ENCODE data around the gene FOXA3. TPM values are rescaled to one million over a fixed set of nuclear protein-coding genes. Genes with fewer than 3 reads are reported as not detected.

Gene FOXA3
- total RNA-seq, 1 experiment from 2014 or later = not detected

- intact Hi-C loops (cut with micrococcal nuclease; ENCODE audit: unreplicated experiment) = no loop called here
- H3K4me1 ChIP-seq (ENCODE audit: insufficient read depth, low read length, poor library complexity, severe bottlenecking) = peaks cover 3% of the 10 kb centered on the region
- ChIA-PET POLR2A (ENCODE audit: low non-redundant PET) (no interaction called here), CTCF (interaction anchor here (0.6 to 1.2 kb wide), 6 partner anchors 15 to 364 kb away, joined by 3 to 5 read pairs (median 4); no protein-coding TSS in a partner anchor)
- H3K4me3 ChIP-seq (ENCODE audit: low read depth, low read length, poor library complexity, severe bottlenecking) = peak overlapping the region; percentile 76
- H3K27me3 ChIP-seq (replicated peaks; ENCODE audit: insufficient read depth, low read depth, low read length, poor library complexity) = no peaks in the 10 kb centered on the region
- H3K36me3 ChIP-seq (ENCODE audit: insufficient read depth, low read length, poor library complexity, severe bottlenecking) = peaks cover 3% of the 10 kb centered on the region
- no TSS peak for BruUV-seq (replicated peaks)
- no peaks in the 10 kb centered on the region for H3K9me3 ChIP-seq (ENCODE audit: low read depth, low read length, poor library complexity, severe bottlenecking)
- no peak overlapping the region for H3K27ac ChIP-seq (ENCODE audit: low read depth, low read length, poor library complexity, severe bottlenecking)
- TF ChIP-seq EZH2 (IDR thresholded peaks at IDR 0.05; ENCODE audit: borderline replicate concordance, low read depth, low read length, poor library complexity, severe bottlenecking) = no peak
- TF ChIP-seq, protein P1, sequence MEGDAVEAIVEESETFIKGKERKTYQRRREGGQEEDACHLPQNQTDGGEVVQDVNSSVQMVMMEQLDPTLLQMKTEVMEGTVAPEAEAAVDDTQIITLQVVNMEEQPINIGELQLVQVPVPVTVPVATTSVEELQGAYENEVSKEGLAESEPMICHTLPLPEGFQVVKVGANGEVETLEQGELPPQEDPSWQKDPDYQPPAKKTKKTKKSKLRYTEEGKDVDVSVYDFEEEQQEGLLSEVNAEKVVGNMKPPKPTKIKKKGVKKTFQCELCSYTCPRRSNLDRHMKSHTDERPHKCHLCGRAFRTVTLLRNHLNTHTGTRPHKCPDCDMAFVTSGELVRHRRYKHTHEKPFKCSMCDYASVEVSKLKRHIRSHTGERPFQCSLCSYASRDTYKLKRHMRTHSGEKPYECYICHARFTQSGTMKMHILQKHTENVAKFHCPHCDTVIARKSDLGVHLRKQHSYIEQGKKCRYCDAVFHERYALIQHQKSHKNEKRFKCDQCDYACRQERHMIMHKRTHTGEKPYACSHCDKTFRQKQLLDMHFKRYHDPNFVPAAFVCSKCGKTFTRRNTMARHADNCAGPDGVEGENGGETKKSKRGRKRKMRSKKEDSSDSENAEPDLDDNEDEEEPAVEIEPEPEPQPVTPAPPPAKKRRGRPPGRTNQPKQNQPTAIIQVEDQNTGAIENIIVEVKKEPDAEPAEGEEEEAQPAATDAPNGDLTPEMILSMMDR (conservative IDR thresholded peaks at IDR 0.05; ENCODE audit: low read depth, low read length) = no peak
- DNase-seq (ENCODE audit: low spot score) = peak; percentile 98
Measured at GRCh38 chr19:45902651-45903625, 38.8 kb downstream of the FOXA3 start.

- no peaks in the 10 kb centered on the region for H3K36me3 ChIP-seq (ENCODE audit: insufficient read depth, low read length, poor library complexity, severe bottlenecking)
- no peaks in the 10 kb centered on the region for H3K27me3 ChIP-seq (replicated peaks; ENCODE audit: insufficient read depth, low read depth, low read length, poor library complexity)
- H3K27ac ChIP-seq (ENCODE audit: low read depth, low read length, poor library complexity, severe bottlenecking) = no peak overlapping the region
- no peaks in the 10 kb centered on the region for H3K9me3 ChIP-seq (ENCODE audit: low read depth, low read length, poor library complexity, severe bottlenecking)
- ChIA-PET POLR2A (ENCODE audit: low non-redundant PET) (no interaction called here), CTCF (interaction anchor here (0.7 kb wide), 1 partner anchor 420 kb away, joined by 8 read pairs; no protein-coding TSS in a partner anchor)
- no peak for TF ChIP-seq EZH2 (IDR thresholded peaks at IDR 0.05; ENCODE audit: borderline replicate concordance, low read depth, low read length, poor library complexity, severe bottlenecking)
- TF ChIP-seq, protein P1 (conservative IDR thresholded peaks at IDR 0.05; ENCODE audit: low read depth, low read length) = no peak
- DNase-seq (ENCODE audit: low spot score) = no peak
- peaks cover 3% of the 10 kb centered on the region for H3K4me1 ChIP-seq (ENCODE audit: insufficient read depth, low read length, poor library complexity, severe bottlenecking)
- intact Hi-C loops (cut with micrococcal nuclease; ENCODE audit: unreplicated experiment) = no loop called here
- no peak overlapping the region for H3K4me3 ChIP-seq (ENCODE audit: low read depth, low read length, poor library complexity, severe bottlenecking)
- no TSS peak for BruUV-seq (replicated peaks)
Measured at GRCh38 chr19:45905011-45905410, 40.9 kb downstream of the FOXA3 start.

DNA sequence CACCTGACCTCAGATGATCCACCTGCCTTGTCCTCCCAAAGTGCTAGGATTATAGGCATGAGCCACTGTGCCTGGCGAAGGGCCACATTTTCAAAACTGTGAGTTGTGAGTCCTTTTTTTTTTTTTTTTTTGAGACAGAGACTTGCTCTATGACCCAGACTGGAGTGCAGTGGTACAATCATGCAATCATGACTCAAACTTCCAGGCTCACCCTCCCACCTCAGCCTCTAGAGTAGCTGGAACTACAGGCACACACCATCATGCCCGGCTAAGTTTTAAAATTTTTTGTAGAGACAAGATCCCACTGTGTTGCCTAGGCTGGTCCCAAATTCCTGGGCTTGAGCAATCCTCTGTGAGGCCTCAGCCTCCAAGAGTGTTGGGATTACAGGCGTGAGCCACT is 42.1 kb downstream of the FOXA3 start:
- Histone ChIP-seq H3K9me3 (ENCODE audit: low read depth, low read length, poor library complexity, severe bottlenecking) (no peaks in the 10 kb centered on the region), H3K27me3 (replicated peaks; ENCODE audit: insufficient read depth, low read depth, low read length, poor library complexity) (no peaks in the 10 kb centered on the region), H3K4me1 (ENCODE audit: insufficient read depth, low read length, poor library complexity, severe bottlenecking) (peaks cover 1% of the 10 kb centered on the region), H3K4me3 (ENCODE audit: low read depth, low read length, poor library complexity, severe bottlenecking) (no peak overlapping the region), H3K27ac (ENCODE audit: low read depth, low read length, poor library complexity, severe bottlenecking) (no peak overlapping the region), H3K36me3 (ENCODE audit: insufficient read depth, low read length, poor library complexity, severe bottlenecking) (no peaks in the 10 kb centered on the region)
- POLR2A ChIA-PET (ENCODE audit: low non-redundant PET) = no interaction called here
- BruUV-seq (replicated peaks) = no TSS peak
- CTCF ChIA-PET = no interaction called here
- intact Hi-C loops (cut with micrococcal nuclease; ENCODE audit: unreplicated experiment) = no loop called here
- TF ChIP-seq EZH2 (IDR thresholded peaks at IDR 0.05; ENCODE audit: borderline replicate concordance, low read depth, low read length, poor library complexity, severe bottlenecking) = no peak
- TF ChIP-seq, protein P1 (conservative IDR thresholded peaks at IDR 0.05; ENCODE audit: low read depth, low read length) = no peak
- no peak for DNase-seq (ENCODE audit: low spot score)
